CD4-positive, alpha-beta T cell treated with Interleukin-17A for 1 hour (primary cell): ENCODE measurements around the gene SGMS1.
"Not testable (repeated sequence)": the region's sequence is repeated elsewhere in the genome, so short reads cannot be mapped to it uniquely, and the experiment has no call there.

Experiments used
- DNase-seq: peaks from one replicate; pipeline ENCODE4 v3.0.0-alpha.2; 2020

Gene SGMS1

DNA sequence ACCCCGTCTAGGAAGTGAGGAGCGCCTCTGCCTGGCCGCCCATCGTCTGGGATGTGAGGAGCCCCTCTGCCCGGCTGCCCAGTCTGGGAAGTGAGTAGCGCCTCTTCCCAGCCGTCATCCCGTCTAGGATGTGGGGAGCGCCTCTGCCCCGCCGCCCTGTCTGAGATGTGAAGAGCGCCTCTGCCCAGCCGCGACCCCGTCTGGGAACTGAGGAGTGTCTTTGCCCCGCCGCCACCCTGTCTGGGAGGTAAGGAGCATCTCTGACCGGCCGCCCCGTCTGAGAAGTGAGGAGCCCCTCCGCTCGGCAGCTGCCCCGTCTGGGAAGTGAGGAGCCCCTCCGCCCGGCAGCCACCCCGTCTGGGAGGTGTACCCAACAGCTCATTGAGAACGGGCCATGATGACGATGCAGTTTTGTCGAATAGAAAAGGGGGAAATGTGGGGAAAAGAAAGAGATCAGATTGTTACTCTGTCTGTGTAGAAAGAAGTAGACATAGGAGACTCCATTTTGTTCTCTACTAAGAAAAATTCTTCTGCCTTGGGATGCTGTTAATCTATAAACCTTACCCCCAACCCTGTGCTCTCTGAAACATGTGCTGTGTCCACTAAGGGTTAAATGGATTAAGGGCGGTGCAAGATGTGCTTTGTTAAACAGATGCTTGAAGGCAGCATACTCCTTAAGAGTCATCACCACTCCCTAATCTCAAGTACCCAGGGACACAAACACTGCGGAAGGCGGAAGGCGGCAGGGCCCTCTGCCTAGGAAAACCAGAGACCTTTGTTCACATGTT lies 267.9 kb downstream of the SGMS1 start:
- DNase-seq: not testable (repeated sequence)

DNA sequence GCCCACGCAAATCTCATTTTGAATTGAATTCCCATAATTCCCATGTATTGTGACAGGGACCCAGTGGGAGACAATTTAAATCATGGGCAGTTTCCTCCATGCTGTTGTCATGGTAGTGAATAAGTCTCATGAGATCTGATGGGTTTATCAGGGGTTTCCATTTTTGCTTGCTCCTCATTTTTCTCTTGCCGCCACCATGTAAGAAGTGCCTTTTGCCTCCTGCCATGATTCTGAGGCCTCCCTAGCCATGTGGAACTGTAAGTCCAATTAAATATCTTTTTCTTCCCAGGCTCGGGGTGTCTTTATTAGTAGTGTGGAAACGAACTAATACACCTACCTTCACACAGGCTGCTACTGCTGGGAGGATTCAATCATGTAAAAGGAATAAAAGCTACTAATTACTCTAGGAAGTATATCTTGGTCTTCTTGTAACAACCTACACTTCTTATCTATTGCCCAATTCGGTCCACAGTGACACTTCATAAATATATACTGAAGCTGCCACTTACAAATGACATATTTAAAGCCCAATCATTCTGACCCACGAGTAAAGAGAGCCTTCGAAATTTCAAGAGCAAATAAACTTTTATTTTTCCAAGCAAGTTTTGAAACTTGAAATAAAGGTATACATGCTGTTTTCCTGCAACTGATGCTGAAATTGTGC lies 272.1 kb downstream of the SGMS1 start:
- no peak for DNase-seq

DNA sequence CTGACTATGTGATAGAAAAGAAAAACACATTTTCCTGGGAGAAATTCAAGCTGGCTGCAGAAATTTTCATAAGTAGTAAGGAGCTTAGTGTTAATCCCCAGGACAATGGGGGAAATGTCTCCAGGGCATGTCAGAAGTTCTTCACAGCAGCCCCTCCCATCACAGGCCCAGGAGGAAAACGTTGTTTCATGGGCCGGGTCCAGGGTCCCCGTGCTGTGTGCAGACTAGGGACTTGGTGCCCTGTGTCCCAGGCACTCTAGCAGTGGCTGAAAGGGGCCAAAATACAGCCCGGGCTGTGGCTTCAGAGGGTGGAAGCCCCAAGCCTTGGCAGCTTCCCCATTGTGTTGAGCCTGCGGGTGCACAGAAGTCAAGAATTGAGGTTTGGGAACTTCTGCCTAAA lies 273.4 kb downstream of the SGMS1 start:
- no peak for DNase-seq

DNA sequence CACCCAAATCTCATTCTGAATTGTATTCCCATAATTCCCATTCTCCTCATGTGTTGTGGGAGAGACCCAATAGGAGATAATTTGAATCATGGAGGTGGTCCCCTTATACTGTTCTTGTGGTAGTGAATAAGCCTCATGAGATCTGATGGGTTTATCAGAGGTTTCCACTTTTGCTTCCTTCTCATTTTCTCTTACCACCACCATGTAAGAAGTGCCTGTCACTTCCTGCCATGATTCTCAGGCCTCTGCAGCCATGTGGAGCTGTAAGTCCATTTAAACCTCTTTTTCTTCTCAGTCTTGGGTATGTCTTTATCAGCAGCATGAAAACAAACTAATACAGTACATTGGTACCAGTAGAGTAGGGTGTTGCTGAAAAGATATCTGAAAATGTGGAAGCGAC lies 274.2 kb downstream of the SGMS1 start:
- DNase-seq: no peak

DNA sequence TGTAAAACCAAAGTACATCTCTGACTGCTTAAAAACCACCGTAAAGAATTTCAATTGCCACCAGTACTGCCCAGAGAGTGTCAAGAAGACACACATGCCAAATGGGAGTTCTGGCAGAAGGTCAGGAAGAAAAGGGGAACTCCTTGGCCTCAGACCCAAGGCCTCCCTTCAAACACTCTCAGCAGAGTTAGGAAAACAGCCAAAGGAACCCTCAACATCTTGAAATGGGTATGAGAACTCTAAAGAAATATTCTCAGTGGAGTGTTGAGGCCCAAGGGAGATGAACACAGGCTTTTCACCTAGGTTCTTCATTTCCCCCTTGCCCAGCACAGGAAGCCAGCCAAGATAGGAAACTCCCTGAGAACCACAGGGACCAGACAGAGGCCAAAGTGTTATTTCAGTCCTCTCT lies 276.4 kb downstream of the SGMS1 start:
- DNase-seq: no peak

DNA sequence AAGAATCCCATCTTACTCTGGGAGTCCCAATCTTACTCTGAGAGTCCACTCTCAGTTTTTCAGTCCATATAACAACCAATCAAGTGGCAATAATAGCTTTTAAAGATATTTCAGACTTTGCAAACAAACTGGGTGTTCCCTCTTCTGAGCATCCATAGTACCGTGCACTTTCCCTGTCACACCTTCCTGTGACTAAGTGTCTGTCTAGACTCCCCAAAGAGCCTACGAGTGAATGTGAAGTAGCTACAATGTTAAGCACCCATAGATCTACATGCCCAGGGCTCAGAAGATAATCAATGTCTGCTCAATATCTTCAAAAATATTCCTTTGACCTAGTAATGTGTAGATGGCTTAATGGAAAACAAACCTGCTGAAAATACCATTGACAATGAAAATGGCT lies 276.8 kb downstream of the SGMS1 start:
- no peak for DNase-seq

DNA sequence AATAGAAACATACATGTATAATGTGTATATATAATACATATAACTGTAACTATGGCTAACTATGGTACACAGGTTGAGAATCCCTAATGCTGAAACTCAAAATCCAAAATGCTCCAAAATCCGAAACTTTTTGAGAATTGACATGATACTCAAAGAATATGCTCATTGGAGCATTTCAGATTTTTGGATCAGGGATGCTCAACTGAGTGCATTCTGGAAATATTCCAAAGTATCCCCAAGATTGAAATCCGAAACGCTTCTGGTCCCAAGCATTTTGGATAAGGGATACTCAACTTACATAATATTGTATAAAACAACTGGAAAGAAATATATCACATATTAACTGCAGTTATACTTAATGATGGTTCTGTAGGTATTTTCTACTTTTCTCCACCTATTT lies 278.2 kb downstream of the SGMS1 start:
- DNase-seq: no peak

DNA sequence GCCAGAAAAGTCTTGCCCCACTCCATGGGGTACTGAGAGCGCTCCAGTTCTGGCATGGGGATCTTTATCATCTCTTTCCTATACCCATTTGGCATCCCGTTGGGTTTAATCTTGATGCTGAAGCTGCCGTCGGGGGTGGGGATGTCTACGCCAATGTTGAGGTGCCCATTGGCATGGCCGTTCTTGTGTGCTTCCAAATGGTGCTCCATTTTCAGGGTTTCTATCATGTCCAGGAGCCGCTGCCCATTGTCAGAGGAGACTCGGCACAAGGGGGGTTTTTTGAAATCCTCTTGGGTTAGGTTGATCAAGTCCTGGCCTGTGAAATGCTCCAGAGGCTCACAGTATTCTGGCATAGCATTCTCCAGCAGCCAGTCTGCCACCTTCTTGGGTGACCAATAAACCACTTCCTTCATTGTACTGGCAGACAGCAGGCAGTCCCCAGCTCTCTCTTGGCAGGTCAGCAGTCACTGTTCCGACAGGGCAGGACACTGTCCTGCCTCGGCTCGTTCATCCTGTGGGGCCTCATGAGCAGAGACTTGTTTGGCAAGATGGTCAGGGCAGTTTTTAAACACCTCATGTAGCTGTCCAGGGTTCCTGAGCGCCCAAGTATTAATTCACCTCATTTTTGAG lies 279.9 kb downstream of the SGMS1 start:
- DNase-seq: no peak

DNA sequence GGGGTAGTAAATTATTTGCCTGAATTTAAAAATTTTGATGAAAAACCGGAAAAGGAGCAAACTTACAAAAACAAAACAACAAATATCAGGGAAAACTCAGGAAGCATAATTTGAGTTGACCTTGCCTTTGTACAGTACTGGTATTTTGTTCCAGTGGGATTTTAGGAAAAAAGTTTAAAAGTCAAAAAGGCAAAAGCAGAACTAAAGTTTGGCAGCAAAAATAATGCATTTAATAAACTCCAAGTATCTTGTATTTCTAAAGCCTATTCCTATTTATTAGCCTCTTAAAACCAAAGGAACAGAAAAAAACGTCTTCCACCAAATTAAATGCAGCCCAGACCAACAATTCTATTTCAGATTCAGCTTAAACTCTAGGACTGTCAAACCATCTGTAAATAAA lies 281.8 kb downstream of the SGMS1 start:
- no peak for DNase-seq

DNA sequence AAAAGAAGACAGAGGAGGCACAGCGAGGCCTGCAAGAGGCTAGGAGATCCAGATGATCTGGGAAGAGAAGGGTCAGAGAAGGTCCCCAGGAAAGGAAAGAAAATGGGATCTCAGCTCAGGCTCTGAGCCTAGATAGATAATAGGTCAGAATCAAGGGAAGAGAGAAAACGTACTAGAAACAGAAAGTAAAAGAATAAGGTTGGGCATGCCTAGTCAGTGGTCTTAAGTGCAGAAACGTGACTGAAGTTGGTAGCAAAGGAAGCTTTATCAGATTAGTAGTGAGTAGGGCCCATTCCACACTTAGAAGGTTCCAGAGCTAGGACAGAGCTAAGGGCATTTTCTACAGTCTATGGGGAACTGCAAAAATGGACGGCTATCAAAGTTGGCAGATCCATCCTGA lies 287.6 kb downstream of the SGMS1 start:
- DNase-seq: no peak

DNA sequence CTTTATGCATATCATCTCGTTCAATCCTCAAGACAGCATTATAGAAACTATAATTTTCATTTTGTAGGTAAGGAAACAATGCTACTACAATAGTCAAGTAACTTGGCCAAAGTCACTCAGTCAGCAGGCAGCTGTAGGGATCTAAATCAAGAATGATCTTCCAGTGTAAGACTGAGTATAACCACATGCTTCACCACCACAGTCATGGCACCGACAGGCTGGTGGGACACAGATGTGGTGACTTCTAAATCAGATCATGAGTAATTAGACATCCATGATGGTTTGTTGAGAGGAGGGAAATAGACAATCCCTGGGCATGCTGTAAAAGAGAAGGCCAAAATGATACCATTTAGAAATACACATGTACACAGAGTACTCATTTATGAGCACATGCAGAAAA lies 288.4 kb downstream of the SGMS1 start:
- no peak for DNase-seq

DNA sequence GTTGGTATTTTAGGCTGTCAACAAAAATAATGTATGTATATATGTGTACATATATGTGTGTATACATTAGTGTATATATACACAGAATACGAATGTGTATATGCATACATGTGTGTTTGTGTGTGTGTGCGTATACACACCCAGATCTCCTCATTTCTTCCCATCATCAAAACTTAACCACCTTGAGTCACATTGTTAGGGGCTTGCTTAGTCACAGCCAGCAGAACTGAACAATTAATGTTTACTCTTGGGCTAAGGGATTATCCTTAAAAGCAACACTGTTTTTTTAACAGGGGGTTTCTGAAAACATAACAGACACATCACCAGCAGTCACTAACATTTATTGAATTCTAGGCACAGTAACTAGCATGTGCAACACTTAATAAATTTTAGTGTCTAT lies 289.5 kb downstream of the SGMS1 start:
- DNase-seq: no peak

DNA sequence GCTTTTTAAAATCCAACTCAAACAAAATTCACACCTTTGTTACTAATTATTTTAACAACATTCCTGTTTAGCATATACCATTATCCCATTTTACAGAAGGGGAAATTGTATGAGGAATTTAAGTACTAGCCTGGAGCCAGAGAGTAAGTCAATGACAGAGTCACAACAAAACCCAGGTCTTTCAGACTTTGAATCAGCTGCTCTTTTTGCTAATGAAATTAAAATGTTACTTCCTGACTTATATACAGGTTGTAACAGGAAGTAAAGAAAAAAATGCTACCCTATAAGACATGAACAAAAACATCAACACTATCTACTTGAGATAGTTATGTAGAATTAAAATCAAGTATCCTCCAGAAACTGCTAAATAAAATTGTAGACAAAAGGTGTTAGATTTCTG lies 289.9 kb downstream of the SGMS1 start:
- DNase-seq: no peak

DNA sequence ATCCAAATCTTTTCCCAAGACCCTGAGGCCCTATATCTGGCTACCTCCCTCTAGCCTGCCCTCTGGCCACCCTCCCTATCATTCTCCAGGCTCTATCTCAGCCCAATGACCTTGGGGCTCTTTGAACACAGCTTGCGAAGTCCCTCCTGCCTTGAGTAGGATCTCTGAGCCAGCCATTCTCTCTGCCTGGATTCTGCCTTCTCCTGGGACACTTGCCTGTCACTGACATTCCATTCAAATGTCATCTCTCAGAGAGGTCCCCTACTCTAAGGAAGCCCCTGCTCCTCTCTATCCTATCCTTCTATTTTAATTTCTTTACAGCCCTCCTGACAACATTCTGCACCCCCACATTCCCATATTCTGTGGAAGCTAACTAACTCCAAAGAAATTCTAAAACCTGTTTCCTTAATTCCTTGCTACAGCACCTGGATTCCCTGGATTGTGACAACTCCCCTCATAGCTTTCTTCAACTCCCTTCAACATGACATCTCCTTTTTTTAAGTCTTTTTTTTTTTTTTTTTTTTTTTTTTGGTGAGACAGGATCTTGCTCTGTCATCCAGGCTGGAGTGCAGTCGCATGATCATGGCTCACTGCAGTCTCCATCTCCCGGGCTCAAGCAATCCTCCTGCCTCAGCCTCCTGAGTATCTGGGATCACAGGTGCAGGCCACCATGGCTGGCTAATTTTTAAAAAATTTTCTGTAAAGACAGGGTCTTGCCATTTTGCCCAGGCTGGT lies 291.5 kb downstream of the SGMS1 start:
- no peak for DNase-seq

DNA sequence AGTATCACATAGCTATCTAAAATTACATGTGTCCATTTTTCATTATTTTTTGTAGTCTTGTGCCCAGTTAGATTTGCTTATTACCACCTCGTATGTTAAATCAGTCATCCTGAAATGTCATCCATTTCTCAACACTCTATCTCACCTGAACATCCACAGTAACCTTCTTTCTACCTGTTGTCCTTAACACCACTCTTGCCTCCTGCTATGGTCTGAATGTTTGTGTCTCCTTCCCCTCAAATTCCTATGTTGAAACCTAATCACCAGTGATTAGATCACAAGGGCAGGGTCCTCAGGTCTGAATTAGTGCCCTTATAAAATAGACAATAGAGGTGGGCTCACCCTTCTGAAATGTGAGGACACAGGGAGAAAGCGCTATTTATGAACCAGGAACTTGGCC lies 292.3 kb downstream of the SGMS1 start:
- no peak for DNase-seq

DNA sequence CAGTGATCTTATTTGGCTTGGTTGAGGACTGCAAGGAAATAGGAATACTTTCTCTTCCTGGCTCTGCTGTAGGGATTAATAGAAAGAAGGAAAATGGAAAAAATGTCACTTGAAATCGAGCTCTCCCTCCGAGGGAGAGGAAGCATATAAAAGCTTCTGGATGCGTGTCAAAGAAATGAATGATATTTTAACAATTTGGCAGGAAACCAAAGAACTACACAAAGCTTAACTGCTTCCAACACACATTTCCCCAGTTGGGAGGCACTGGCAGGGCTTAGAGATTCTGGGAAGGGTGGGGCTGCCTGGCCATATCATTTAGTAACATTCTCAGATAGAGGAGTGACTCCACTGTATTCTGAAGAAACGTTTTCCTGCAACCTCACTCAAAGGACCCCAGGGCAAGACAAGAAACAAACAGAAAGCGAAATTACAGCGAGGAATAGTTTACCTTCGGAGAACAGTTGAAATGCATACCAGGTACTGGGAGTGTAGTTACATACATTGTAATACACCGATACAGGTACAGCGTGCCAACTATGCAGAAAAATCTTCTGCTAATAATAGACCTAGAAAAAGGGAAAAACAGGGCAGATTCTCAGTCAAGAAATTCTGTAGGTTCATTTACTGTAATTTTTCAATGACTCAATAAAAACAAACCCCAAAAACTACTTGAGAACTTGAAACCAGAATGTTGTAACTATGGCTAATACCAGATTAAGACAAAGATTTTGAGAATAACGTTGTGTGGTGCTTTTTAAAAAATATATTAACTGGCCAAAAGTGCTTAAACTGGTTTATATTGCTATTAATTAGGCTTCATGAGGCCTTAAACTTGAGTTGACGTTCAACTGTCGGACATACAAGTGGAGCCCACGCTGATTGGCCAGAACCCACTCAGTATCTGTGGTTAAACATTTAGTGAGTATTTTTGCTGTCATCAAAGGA lies 296.7 kb downstream of the SGMS1 start:
- DNase-seq: no peak

DNA sequence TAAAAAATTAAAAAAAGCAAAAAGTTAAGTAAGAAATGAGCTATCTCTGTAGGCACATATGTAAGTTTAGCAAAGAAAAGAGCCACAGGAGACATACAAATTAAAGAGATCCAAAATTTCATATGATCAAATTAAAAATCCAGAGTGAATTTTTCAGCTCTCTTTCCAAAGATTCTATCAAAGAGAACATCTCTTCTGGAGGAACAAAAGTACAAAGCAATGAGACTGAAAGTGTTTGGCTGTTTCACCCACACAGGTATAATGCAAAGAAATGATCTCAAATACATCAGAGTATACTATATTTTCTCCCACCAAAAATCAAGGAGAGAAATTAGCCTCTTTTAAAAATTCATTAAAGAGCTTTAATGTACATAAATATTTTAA lies 297.6 kb downstream of the SGMS1 start:
- no peak for DNase-seq

DNA sequence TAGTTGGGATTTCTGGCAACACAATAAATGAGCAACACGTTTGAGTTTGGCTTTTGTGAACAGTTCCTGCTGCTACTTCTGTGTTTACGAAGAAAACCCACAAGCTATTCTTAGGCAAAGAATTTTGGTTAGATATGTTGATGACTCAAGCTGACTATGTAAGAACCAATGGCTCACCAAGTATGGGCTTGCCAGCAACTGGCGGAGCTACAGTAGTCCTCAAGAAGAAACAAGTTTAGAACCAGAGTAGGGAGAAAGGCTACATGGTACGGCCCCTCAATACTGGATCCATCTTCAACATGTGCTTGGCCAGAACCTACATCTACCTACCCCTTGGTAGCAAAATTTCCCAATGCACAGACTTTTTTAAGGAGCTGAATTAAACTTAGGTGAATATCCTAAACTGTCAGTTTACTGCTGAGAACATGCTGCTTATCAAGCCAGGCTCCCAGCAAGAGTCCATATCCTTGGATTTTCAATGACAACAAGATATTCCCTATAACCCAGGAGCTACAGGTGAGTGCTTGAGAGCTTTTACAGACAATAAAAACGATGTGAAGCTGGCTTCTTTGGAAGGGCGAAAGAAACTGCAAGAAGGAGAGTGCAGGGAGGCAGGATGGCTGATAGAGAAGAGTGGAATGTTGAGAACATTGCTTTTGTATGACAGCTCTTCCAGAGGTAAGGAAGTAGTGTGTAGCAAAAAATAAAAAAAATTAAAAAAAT lies 298.1 kb downstream of the SGMS1 start:
- no peak for DNase-seq

DNA sequence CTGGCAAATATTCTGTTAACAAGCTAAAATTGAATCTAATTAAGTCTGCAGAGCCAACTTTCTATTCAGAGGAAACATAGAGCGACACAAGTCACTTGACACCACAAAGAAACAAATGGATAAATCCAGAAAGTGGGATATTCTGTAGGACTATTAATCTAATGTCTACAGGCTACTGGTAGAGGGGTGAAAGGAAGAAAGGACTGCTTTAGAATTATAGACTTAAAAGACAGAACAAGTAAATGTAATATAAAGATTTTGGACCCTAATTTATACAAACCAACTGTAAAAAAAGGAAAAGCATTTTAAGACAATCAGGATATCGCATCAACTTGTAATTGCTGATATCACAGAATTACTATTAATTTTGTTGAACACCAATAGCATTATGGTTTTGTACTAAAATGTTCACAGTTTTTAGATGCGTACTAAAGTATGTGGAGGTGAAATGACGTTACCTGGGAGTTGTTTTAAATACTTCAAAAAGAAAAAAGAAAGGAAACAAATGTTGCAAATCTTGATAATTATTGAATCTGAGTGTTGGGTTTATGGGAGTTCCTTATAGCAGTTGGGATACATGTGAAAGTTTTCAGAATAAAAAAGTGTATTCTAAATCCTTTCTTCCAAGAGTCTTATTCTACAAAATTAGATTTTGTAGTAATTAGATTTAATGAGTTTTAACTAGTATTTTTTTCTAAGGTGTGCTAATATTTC lies 298.9 kb downstream of the SGMS1 start:
- no peak for DNase-seq

DNA sequence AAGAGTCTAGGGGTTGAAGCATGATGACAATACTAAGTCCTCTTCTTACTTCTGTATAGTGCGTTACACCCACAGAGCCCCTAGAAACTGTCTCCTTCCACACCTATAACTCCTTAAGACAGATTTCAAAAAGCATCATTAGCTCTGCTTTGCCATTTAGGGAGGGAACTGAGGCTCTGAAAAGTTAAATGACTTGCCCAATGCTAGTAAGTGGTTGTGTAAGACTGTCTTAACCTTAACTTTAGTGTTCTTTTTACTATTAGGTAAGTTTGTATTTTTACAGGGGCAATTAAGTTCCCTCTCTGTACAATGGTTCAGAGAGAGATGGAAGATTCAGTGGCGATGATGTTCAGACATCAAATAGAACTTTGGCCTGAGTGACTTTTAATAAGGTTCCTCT lies 299.7 kb downstream of the SGMS1 start:
- no peak for DNase-seq

DNA sequence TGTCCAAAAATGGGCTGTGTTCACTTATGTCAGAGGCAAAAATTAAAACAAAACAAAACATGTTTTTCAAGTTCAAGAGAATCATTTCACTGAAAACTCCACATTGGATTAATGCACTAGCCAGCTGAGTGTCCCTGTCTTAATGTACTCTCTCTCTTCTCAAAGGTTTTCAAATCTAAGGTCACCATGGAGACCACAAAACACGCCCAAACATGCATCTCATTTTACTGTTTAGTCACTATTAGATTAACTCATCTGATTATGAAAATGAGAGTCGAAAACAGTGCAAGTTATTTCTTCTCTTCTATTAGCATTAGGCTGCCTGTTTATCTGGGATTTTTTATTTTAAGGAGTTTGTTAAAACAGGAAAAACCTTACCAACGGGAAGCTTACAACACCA lies 301.7 kb downstream of the SGMS1 start:
- peak; percentile 27 for DNase-seq
